ENCODE measurements around the gene KDM4C.

- TF ChIP-seq EZH2 (IDR thresholded peaks at IDR 0.05) (no peak), EZH2phosphoT487 (IDR thresholded peaks at IDR 0.05) (no peak)
Measured at GRCh38 chr9:6805532-6805931, 47.8 kb downstream of the KDM4C start.

All from neural progenitor cell (in vitro differentiated cells).